Inflammatory macrophage (primary cell): Measurements from ENCODE around the gene LYPLAL1.
"Not testable (repeated sequence)": the region's sequence is repeated elsewhere in the genome, so short reads cannot be mapped to it uniquely, and the experiment has no call there.

Experiments used
- DNase-seq, 2 donors: peaks; one replicate each; pipeline ENCODE4 v3.0.0-alpha.2; 2020 to 2022

LYPLAL1 gene

DNA sequence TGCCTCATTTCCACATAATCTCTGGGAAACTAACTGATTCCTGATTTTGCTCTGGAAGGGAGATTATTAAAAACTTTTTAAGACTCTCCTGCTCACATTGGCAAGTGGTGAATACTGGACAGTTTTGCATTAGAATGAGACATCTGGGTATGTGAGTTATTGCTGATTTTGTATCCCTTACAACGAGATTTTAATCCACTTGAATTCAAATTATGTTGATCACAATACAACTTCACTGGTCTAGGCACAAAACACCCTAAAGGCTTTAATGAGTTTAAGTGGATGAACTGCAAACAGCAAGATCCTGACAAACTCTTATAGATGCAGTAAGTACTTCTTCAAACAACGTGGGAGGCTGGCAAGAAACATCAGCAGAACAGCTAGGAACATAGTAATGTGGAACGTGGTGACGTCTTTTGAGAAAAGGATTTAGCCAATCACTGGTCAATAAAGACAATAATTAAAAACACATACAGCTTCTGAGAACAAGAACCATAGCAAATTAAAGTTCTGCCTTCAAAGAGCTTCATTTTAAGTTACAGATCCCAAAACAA is 10.2 kb upstream of the LYPLAL1 start:
- no peak for DNase-seq

DNA sequence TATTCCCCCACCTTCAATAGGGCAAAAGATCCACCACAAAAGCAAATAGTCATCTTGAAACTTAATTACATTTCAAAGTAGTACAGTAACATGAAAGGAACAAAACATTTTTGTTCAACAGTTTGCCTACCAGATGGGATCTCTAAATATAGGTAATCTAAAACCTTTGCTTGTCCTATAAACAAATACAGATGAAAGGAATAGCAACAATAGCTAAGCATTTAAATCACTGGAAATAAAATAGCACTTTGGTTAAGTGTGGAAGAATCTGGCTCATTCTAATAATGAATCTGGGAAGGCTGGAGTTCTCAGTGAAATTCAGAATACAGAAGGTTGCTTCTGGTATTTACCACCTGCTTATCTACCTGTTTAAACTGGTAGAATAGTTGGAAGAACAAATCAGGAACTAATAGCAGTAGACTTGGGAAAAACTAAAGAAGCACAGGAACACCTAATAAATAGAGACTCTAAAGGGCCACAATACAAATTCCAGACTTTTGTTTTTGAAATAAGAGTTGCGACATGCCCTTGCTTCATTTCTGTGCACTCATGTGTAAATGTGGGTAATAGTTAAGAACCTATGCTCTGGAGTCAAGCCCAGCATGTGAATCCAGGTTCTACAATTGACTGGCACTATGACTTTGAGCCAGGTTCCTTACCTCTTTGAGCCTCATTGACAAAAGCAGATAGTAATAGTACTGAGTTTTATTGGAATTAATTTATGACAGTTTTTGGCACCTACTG is 2.3 kb upstream of the LYPLAL1 start:
- DNase-seq = peak; percentile 17 to 45

DNA sequence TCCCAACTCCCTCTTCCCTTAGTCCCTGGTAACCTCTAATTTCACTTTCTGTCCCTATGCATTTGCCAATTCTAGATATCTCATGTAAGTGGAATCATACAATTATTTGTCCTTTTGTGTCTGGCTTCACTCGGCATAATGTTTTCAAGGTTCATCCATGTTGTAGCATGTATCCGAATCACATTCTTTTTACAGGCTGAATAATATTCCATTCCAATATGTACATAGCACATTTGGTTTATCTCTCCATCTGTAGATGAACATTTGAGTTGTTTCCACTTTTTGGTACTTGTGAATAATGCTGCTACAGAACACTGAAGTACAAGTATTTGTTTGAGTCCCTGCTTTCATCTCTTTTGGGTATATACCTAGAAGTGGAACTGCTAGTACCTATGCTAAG is 857 bp upstream of the LYPLAL1 start:
- DNase-seq = no peak

DNA sequence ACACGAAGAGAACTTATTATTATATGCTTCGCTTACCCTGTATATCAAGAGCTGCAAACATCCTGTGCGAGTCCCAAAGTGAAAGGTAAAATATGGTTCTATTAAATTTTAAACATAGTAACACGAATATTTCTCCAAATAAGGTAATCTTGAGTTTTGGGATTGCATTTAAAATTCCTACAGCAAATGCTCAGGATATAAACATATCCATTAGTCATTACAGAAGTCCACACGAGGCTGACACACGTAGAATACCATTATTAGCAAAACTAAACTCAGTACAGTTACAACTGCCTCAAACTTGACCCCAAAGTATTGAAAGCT is 282 bp upstream of the LYPLAL1 start:
- DNase-seq = no peak

DNA sequence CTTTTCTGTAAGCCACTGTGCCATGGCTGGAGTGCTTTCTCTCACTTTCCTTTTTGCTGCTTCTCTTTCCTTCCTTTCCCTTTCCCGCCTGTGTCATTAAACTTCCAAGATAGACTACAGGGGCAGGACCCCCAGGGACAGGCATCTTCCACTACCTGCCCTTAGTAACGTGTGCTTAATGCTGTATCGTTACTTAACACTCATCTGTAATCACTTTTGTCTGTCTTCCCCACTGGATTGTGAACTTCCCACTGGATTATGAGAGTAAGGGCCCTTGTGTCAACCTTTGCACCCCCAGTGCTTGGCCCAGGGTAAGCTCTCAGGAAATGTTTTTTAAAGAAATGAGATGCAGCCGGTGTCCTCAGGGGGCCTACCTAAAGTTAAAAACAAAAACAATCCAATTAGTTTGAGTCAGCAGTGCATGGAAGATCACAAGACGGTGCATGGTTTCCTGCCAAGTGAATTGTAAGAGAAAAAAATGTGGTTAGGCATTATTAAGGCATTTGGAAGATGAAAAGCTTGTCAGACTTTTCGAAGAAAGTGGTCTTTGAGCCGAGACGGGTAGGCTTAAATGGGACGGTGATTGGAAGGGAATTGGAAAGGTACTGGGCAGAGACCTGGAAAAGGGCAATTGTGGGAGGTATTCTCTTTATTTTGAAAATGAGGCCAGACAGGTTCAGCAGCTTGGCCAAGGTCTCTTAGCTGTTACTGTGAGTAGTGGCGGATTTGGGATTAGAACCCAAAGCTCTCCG is 958 bp downstream of the LYPLAL1 start:
- peak; percentile 20 to 36 for DNase-seq

DNA sequence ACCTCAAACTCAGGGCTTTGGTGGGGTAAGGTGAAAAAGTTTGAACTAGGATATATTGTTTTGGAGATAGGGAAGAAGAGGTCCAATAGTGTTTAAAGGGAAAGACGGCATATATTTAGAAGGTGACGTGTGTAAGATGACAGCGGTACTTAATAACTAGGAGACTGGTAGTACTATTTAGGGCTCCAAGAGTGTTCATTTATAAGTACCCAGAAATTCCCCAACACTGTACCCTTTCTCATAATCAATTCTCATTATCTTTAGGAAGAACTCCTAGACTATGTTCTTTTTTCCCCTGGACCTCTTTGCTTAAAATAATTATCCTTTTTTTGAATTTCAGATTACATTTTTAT is 1.5 kb downstream of the LYPLAL1 start:
- no peak for DNase-seq

DNA sequence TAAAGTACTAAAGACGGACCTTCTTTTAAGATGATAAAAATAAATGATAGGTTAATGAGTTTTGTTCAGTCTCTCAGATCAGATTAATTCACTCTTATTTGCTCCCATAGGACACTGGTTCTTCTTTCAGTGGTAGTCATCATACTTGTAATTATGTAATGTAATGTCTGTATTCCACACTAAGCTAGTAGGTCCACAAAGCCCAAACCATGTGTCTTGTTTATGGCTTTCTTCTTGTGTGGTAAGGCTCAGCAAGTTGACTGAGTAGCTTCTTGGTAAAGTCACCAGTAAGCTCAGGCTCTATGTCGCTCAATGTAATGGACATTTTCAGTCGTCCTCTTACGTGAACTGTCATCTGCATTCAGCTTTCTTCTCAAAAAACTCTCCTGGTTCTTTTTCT is 2.5 kb downstream of the LYPLAL1 start:
- no peak for DNase-seq

DNA sequence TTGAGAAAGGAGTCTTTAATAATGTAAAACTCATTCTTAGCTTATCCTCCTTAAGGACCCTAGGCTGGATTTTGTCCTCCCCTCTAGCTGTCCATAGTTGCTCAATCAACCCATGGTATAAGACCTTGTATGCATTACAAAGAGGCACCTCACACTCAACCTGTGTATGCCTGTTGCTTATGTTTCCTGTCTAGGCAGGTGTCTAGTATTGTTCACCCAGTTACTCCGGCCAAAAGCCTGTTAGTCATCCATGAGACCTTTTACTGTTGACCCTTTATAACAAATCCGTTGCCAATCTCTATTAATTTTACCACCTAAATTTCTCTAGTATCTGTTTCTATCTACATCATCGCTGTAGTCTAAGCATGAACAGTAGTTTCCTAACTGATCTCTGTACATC is 3.7 kb downstream of the LYPLAL1 start:
- no peak for DNase-seq

DNA sequence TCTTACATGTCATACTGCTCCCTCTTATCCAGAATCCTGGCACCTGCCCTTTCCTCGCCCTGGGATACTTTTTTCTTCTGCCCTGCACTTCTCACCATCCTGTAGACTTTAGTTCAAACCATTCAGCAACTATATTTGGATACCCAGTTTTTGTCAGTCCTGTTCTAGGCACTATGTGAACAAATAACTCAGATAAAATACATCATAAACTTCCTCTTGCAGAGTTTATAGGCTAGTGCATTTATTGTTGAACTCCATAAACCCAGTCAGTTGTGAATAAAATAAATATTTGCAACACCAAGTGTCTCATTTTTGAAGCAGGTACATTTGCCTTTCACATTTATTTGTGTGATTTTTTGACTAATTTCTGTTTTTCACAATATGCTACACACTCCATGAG is 4.3 kb downstream of the LYPLAL1 start:
- DNase-seq = no peak

DNA sequence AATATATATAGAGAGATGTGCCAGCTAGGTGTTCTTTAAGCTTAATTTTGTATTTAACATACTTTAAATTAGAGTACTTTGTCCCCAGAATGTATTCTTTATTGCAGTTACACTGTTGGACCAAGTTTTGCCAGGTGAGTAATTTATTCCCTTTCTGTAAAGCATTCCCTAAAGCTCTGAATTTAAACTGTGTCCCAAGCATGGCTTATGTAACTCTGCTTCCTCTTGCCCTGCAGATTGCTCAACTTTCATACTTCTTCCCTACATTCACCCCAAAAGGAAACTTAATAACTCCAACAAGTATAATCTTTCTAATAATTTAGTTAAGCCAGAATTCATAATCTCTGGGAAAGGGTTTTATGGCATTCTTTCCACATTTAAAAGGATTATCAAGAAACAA is 5.6 kb downstream of the LYPLAL1 start:
- DNase-seq = peak; percentile 37 to 62

DNA sequence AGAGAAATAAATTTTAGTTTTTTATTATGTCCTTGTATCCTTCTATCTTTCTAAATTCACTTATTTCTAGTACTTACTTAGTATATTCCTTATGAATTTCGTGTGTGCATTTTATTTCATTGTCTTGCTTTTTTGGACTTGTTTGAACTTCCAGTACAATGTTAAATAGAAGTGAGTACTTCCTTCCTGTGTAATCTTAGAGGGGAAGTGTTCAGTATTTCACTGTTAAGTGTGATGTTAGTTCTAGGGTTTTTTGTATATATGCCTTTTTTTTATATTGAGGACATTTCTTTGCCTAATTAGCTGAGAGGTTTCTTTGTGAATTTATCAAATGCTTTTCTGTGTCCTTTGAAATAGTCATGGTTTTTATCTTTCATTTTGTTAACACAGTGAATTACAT is 10.7 kb downstream of the LYPLAL1 start:
- DNase-seq = no peak

DNA sequence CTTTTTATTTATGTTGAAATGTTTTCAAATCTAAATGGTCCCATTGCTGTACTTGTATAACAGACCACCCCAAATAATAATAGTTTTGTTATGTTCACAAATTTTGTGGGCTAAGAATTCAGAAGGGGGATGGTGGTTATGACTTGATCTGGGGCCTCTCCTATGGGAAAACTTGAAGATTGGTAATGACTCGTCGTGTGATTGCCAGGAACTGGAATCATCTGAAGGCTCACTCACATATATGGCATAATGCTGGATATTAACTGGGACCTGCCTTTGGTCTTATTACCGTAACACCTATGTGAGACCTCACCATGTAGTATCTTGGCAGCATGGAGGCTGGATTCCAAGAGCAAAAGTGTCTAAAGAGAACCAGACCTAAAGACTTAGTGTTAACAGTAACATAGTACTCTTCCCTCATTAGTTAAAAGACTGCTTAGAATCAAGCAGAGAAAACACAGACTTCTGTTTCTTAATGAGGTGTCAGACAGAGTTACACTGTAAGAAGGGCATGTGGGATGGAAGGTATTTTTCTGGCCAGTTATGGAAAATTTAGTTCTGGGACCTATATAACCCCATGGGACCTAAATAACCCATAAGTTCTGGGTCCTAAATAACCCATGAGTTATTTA is 11.9 kb downstream of the LYPLAL1 start:
- DNase-seq = no peak

DNA sequence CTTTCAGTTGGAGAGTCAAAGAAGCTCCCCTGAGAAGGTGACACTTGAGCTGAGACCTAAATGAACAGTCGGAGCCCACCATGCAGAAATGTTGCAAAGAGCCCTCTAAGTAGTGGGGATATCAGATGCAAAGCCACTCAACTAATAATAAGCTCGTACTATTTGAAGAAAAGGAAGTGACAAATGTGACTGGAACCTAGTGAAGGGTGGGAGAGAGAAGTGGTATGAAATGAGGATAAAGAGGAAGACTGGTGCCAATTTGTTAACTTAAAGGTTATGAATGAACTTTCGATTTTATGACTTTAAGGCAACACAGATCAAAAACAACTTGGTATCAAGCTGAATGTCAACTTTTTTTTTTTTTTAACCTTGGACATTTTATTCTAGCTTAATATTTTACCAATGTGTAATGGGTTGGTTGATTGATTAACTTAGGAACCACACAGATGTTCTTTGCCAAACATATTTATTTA is 14.7 kb downstream of the LYPLAL1 start:
- DNase-seq = peak; percentile 50 to 67

DNA sequence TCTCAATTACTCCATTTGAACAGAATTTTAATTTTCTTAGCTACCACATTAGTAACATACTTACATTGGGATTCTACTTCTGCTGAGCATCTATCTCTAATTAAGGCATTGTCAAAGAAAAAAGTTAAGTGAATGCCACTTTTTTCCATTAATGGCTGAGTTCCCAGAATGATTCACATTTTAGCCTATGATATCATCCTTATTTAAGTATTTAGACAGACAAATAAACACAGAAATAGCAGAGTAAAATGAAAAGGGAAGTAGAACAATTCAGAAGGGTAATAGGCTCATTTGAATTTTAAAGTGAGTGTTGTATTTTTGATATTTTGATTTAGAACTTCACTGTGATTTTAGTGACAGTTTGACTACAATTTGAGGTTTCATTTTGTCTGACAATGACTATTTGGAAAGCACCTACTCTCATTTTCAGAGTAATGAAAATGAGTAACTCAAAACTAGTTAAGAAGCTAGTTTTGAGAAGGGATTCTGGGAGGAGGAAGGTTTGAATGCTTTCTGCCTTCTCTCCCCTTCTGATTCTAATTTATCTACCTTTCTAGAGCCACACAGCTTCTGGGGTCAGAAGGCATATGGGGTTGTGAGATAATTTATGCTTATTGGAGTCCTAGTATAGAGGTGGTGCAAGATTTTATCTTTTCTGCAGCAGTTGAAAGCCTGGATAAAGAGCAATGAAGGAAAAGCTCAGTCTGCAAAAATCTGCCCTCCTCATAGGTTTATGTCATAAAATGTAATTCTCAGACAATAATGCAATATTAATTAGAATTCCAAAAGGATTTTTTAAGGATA is 15.5 kb downstream of the LYPLAL1 start:
- peak; percentile 17 to 60 for DNase-seq

DNA sequence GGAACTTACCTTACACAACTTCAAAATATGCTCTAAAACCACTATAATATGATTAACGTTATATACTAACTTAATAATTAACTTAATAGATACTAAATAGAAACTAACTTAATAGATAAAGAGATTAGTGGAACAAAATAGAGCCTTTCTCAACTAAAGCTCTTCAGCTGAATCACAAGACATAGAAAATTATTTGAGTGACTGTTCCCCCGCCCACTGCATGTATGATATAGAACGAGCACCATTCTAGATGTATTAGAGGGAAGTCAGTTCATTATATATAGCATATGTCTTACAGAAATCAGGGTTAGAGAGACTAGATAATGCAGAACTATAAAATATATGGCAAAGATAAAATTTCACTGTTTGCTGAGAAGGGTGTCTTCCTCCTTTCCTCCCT is 16.3 kb downstream of the LYPLAL1 start:
- DNase-seq = peak; percentile 56 to 62

DNA sequence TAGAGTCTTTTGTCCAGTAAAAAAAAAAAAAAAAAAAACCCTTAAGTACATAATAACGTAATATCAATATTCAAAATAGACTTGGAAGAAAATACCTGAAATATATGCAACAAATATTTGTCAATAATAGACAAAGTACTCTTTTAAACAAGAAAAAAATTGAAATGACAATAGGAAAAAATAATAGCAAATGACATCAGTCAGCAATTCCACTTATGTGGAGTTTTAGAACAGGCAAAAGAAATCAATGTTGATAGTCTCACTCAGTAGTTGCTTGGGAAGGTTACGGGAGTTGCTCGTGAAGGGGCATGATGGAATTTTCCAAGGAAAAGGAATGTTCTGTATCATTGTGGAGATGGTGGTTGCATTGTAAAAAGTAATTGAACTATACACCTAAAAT is 16.9 kb downstream of the LYPLAL1 start:
- DNase-seq = no peak

DNA sequence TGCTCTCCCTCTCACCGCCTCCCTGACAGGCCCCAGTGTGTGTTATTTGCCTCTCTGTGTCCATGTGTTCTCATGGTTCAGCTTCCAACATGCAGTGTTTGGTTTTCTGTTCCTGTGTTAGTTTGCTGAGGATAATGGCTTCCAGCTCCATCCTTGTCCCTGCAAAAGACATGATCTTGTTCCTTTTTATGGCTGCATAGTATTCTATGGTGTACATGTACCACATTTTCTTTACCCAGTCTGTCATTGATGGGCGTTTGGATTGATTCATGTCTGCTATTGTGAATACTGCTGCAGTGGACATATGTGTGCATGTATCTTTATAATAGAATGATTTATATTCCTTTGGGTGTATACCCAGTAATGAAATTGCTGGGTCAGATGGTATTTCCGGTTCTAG is 22.2 kb downstream of the LYPLAL1 start:
- not testable (repeated sequence) for DNase-seq

DNA sequence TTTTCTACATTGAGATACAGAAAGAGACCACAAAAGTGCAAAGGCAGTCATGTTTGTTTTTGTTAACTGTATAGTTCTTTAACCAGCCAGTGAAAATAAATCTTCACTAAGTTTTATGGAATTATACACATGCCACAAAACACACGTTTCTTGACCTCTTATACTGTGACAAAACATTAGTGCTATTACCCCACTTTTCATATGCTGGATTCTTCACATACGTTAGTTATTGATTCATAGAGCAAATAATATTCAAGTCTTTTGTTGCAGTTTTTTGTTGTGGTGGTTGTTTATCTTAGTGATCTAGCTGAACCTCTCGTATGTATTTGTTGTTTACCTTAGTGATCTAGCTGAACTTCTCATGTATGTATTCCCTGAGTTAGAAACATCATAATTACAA is 28.0 kb downstream of the LYPLAL1 start:
- no peak for DNase-seq

DNA sequence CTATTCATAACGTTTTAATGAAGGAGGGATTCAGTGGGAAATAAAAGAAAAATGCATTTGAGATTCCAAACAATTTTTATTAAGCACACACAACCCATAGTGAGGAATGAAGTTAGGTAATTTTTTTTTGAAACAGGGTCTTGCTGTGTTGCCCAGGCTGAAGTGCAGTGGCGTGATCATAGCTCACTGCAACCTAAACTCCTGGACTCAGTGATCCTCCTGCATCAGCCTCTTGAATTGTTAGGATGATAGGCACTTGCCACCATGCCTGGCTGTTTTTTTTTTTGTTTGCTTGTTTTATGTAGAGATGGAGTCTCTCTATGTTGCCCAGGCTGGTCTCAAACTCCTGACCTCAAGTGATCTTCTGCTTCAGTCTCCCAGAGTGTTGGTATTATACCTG is 28.9 kb downstream of the LYPLAL1 start:
- no peak for DNase-seq

DNA sequence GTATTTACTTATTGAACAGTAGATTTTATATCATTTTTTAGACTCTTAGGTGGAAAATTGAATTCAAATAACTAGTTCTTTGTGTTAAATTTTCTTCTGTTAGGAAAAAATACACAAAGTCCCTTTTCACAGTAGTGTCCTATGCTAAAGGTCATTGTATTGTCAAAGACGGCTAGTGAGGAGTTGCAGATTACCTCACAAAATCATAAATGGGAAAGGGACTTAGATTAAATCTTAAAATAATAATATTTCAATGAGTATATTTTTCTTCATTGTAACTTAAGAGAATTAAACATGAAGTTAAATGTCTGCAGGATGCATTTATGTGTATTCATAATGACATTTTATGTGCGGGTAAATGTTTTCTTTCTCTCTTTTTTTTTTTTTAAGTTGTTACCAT is 32.7 kb downstream of the LYPLAL1 start:
- DNase-seq = no peak

DNA sequence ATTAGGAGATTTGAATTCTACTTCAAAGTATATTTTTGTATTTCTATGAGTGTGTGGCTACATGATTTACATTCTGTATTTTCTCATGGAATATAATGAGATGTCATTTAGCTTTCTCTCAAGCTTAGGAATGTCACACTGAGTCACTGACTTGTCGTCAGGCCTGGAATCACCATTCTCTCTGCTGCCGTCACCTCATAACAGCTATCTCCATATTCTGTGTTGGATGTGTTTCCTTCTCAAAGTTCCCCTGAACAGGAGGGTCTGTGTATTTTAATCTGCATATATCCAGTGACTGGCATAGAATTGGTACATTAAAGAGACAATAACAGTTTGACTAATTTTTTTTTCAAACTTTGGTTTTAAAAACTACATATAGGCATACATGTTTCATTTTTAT is 35.9 kb downstream of the LYPLAL1 start:
- DNase-seq = no peak

DNA sequence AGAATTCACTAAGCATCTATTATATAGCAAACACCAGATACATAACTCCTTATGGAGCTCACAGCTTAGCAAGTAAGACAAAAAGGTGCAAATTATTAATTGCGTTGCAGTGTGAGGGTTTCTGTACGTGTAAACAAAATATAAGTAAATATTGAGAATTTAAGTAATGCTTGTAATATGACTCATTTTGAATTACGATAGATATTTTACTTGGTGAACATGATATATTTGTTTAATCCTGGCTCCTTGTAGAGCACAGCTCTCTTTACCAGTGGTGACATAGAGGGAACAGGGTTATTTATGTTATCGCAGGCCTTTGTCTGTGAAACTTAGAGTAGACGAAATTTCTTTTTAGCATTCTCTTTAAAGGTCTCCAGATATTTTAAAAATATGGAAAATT is 36.4 kb downstream of the LYPLAL1 start:
- DNase-seq = no peak

DNA sequence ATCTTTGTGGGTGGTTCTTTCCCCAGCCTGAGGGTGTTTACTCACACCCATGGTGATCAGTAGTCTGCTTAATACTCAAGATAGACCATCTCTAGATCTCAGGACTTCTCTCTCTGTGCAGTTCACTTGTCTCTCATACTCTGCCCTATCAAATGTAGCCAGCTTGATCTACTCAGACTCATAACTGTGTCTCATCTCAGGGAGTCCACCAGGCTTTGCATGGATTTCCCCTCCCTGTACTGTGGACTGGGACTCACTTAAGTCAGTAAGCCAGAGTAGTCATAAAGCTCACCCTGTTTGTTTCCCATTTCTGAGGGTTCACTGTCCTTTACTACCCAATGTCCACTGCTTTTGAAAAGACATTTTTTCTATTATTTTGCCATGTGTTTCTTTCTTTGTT is 41.8 kb downstream of the LYPLAL1 start:
- no peak for DNase-seq
